Type B pancreatic cell (in vitro differentiated cells): ENCODE measurements around the gene CHMP2A. TPM values are rescaled to one million over a fixed set of nuclear protein-coding genes. Genes with fewer than 3 reads are reported as not detected.

Source experiments
- DNase-seq: peaks from one replicate; pipeline ENCODE4 v3.0.0; 2021; ENCODE audit warnings: mixed read lengths; ENCODE audit not compliant: unreplicated experiment; ENCODE audit errors: extremely low spot score
- H3K27ac Mint-ChIP-seq: 2 replicates; pipeline ENCODE4 v1.8.0; 2021; ENCODE audit warnings: mild to moderate bottlenecking, mixed read lengths
- H3K27me3 Mint-ChIP-seq: 2 replicates; pipeline ENCODE4 v1.8.0; 2021; ENCODE audit warnings: mixed read lengths
- H3K36me3 Mint-ChIP-seq: 2 replicates; pipeline ENCODE4 v1.8.0; 2021; ENCODE audit warnings: mixed read lengths
- H3K4me1 Mint-ChIP-seq: one replicate; pipeline ENCODE4 v1.8.0; 2021; ENCODE audit warnings: mixed read lengths; ENCODE audit not compliant: unreplicated experiment
- H3K4me3 Mint-ChIP-seq: 2 replicates; pipeline ENCODE4 v1.8.0; 2021; ENCODE audit warnings: mild to moderate bottlenecking, mixed read lengths
- H3K9me3 Mint-ChIP-seq: 2 replicates; pipeline ENCODE4 v1.8.0; 2021; ENCODE audit warnings: mixed read lengths
- CTCF ChIP-seq: fragments of 200-600 bp; sonication (generic); conservative IDR thresholded peaks from 2 replicates; pipeline ENCODE4 v1.5.0; 2021; ENCODE audit warnings: antibody characterized with exemption, mild to moderate bottlenecking
- long read RNA-seq: library from polyadenylated mRNA; unstranded; transcript quantifications from one replicate; pipeline ENCODE4 v2.0.0, GENCODE V29; 2020
- total RNA-seq: library from RNA; stranded (reverse); gene quantifications from 2 replicates; pipeline ENCODE4 v1.2.1, GENCODE V29; 2021; ENCODE audit warnings: low replicate concordance

Gene CHMP2A
- 86.5 and 97.7 TPM in 2 replicates for total RNA-seq
- long read RNA-seq, transcript CHMP2A-206 (5 exons, 1,178 nt) = minor isoform, 9 of 91 reads
- long read RNA-seq, transcript CHMP2A-208 (6 exons, 885 nt) = minor isoform, 22 of 91 reads
- long read RNA-seq, transcript CHMP2A-201 (6 exons, 913 nt) = major isoform, 51 of 91 reads
- long read RNA-seq, partial matches to known transcripts = 3 of 91 reads
- long read RNA-seq, other reads (novel, unspliced or antisense) = 6 of 91 reads

- no peak for TF ChIP-seq CTCF
- peaks cover 23% of the 10 kb centered on the region for H3K36me3 Mint-ChIP-seq
- peak within 1 kb of the TSS; percentile 100 for H3K27ac Mint-ChIP-seq
- no peaks in the 10 kb centered on the region for H3K27me3 Mint-ChIP-seq
- H3K4me1 Mint-ChIP-seq = peaks cover 20% of the 10 kb centered on the region
- H3K9me3 Mint-ChIP-seq = no peaks in the 10 kb centered on the region
- H3K4me3 Mint-ChIP-seq = peak within 1 kb of the TSS; percentile 95
- DNase-seq = peak; percentile 99
Measured at GRCh38 chr19:58554494-58555368, at the start of gene CHMP2A. TSS of gene CHMP2A (minus strand) at chr19:58555105. CDS start at chr19:58554212, 893 bp downstream.

GRCh38 chr19:58586133-58586765, 31.3 kb upstream of the CHMP2A start:
- no peak overlapping the region for H3K27ac Mint-ChIP-seq
- peaks cover 2% of the 10 kb centered on the region for H3K36me3 Mint-ChIP-seq
- H3K4me1 Mint-ChIP-seq = no peaks in the 10 kb centered on the region
- DNase-seq = no peak
- H3K4me3 Mint-ChIP-seq = no peak overlapping the region
- no peaks in the 10 kb centered on the region for H3K27me3 Mint-ChIP-seq
- no peak for TF ChIP-seq CTCF
- H3K9me3 Mint-ChIP-seq = no peaks in the 10 kb centered on the region

GRCh38 chr19:58585442-58586132, 30.7 kb upstream of the CHMP2A start:
- no peaks in the 10 kb centered on the region for H3K27me3 Mint-ChIP-seq
- no peak for DNase-seq
- H3K4me3 Mint-ChIP-seq = no peak overlapping the region
- TF ChIP-seq CTCF = no peak
- no peaks in the 10 kb centered on the region for H3K9me3 Mint-ChIP-seq
- H3K36me3 Mint-ChIP-seq = peaks cover 5% of the 10 kb centered on the region
- H3K27ac Mint-ChIP-seq = no peak overlapping the region
- no peaks in the 10 kb centered on the region for H3K4me1 Mint-ChIP-seq

GRCh38 chr19:58584498-58585441, 29.9 kb upstream of the CHMP2A start:
- Mint-ChIP-seq H3K4me3 (no peak overlapping the region), H3K27me3 (no peaks in the 10 kb centered on the region), H3K36me3 (peaks cover 5% of the 10 kb centered on the region), H3K9me3 (no peaks in the 10 kb centered on the region), H3K27ac (no peak overlapping the region), H3K4me1 (no peaks in the 10 kb centered on the region)
- no peak for DNase-seq
- no peak for TF ChIP-seq CTCF
